Esophagus squamous epithelium (tissue), 4 donors: ENCODE data around the gene PTPRN.

ENCODE experiments used
- POLR2A ChIP-seq, 4 donors: fragments of 450-650 bp; IDR thresholded peaks; one replicate each; pipeline ENCODE4 v1.6.1; 2017; ENCODE audit warnings: antibody characterized with exemption in 4 of 4, mild to moderate bottlenecking in 4 of 4, moderate library complexity in 3 of 4
- TF ChIP-seq, protein P1 (sequence below), 6 experiments: fragments of 450-650 bp in 4 of 6; fragments of 200-600 bp in 2 of 6; sonication (generic) in 2 of 6; IDR thresholded peaks; one replicate each; pipeline ENCODE4 v1.5.1; 2016 to 2019; ENCODE audit warnings: antibody characterized with exemption in 6 of 6, mild to moderate bottlenecking in 4 of 6, moderate library complexity in 4 of 6

DNA sequence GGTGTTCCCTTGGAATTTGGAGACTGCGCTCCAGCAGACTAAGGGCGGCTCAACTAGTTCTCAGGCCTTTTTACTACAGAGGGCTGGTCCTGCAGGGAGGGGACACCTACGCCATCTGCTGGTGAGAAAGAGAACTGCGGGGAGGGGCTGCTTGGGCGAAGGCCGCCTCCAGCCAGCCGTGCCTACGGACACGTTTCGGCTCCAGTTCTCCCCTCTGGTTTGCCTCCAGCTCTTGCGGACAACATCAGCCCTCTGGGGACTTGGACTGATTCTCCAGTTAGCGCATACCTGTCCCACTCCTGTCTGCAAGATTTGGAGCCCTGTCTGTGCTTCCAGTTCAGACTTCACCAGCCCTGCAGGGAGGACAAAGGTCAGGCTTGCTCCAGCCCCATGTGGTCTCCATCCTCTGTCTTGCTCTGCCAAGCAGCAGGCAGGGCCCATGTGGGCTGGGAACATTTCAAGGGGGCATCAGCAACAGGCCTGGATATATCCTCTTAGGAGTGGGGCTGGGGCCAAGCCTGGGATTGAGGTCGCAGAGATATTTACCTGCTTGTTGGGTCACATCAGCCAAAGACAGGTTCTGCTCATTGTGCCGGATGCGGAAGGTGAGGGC lies 10.3 kb downstream of the PTPRN start:
- TF ChIP-seq, protein P1, sequence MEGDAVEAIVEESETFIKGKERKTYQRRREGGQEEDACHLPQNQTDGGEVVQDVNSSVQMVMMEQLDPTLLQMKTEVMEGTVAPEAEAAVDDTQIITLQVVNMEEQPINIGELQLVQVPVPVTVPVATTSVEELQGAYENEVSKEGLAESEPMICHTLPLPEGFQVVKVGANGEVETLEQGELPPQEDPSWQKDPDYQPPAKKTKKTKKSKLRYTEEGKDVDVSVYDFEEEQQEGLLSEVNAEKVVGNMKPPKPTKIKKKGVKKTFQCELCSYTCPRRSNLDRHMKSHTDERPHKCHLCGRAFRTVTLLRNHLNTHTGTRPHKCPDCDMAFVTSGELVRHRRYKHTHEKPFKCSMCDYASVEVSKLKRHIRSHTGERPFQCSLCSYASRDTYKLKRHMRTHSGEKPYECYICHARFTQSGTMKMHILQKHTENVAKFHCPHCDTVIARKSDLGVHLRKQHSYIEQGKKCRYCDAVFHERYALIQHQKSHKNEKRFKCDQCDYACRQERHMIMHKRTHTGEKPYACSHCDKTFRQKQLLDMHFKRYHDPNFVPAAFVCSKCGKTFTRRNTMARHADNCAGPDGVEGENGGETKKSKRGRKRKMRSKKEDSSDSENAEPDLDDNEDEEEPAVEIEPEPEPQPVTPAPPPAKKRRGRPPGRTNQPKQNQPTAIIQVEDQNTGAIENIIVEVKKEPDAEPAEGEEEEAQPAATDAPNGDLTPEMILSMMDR (IDR thresholded peaks at IDR 0.05): peak; percentile 97 to 100 (median 99)
- no peak for TF ChIP-seq POLR2A (IDR thresholded peaks at IDR 0.05)
